Measurements from ENCODE around the gene SLC39A12.

SLC39A12 gene

GRCh38 chr10:17965649-17966235 is 14.0 kb downstream of the SLC39A12 start:
- no peak for DNase-seq

- DNase-seq, result no peak
Measured at GRCh38 chr10:17974505-17974904, 22.8 kb downstream of the SLC39A12 start.

GRCh38 chr10:17980846-17981565 is 29.3 kb downstream of the SLC39A12 start:
- DNase-seq, result no peak

GRCh38 chr10:17981766-17982380 is 30.2 kb downstream of the SLC39A12 start:
- DNase-seq, result no peak

GRCh38 chr10:17984056-17984455 is 32.3 kb downstream of the SLC39A12 start:
- no peak for DNase-seq

- DNase-seq, result no peak
Measured at GRCh38 chr10:17984563-17984962, 32.8 kb downstream of the SLC39A12 start.

- no peak for DNase-seq
Measured at GRCh38 chr10:17989908-17990767, 38.4 kb downstream of the SLC39A12 start.

GRCh38 chr10:17992266-17992665 is 40.5 kb downstream of the SLC39A12 start:
- DNase-seq, result no peak

GRCh38 chr10:17993361-17993760 is 41.6 kb downstream of the SLC39A12 start:
- no peak for DNase-seq

- no peak for DNase-seq
Measured at GRCh38 chr10:18000601-18001000, 48.9 kb downstream of the SLC39A12 start.

- DNase-seq, result no peak
Measured at GRCh38 chr10:18005445-18005780, 53.7 kb downstream of the SLC39A12 start.

- DNase-seq, result no peak
Measured at GRCh38 chr10:18005781-18006456, 54.2 kb downstream of the SLC39A12 start.

- no peak for DNase-seq
Measured at GRCh38 chr10:18008986-18009385, 57.3 kb downstream of the SLC39A12 start.

GRCh38 chr10:18010050-18010449 is 58.3 kb downstream of the SLC39A12 start:
- no peak for DNase-seq

GRCh38 chr10:18020523-18020922 is 68.8 kb downstream of the SLC39A12 start:
- no peak for DNase-seq

GRCh38 chr10:18021725-18022480 is 70.2 kb downstream of the SLC39A12 start:
- DNase-seq, result no peak

- no peak for DNase-seq
Measured at GRCh38 chr10:18043148-18044006, 91.7 kb downstream of the SLC39A12 start.

GRCh38 chr10:18044976-18045720 is 93.4 kb downstream of the SLC39A12 start:
- no peak for DNase-seq

GRCh38 chr10:18056583-18056982 is 104.9 kb downstream of the SLC39A12 start:
- no peak for DNase-seq

GRCh38 chr10:18059826-18060559 is 108.3 kb downstream of the SLC39A12 start:
- no peak for DNase-seq
